Pancreas (tissue), 10 donors: ENCODE measurements around the gene KIF16B. TPM values are rescaled to one million over a fixed set of nuclear protein-coding genes. Genes with fewer than 3 reads are reported as not detected.
A peak's percentile ranks its signal among the peaks of the same experiment; 100 is the strongest.

ENCODE experiments used
- ATAC-seq, 4 donors: fragments of 200-7000 bp; cut with Tn5 transposase; one replicate each; pipeline versions ENCODE4 v1.8.0 to v1.9.1; 2020; ENCODE audit warnings: mild to moderate bottlenecking in 4 of 4, moderate library complexity in 4 of 4
- DNase-seq, 6 donors: peaks; one replicate each; pipeline ENCODE4 v3.0.0-alpha.2; 2020
- FAIRE-seq: peaks from 2 replicates; lab custom pipeline; 2012; peaks lifted over from hg19 to GRCh38; lab: Jason Lieb, UNC
- H3K27ac ChIP-seq, 4 donors: fragments of 200-600 bp; sonication (generic); 1 replicate in 3 of 4; 2 replicates in 1 of 4; pipeline versions ENCODE4 v1.5.0 to v1.8.0; 2020
- H3K27me3 ChIP-seq, 4 donors: fragments of 200-600 bp; one replicate each; pipeline ENCODE4 v1.8.0; 2021
- H3K36me3 ChIP-seq, 3 donors: fragments of 200-600 bp; sonication (generic) in 1 of 3; one replicate each; pipeline versions ENCODE4 v1.5.0 to v1.8.0; 2020 to 2021
- H3K4me1 ChIP-seq, 3 donors: fragments of 200-600 bp; one replicate each; pipeline ENCODE4 v1.8.0; 2021
- H3K4me3 ChIP-seq, 4 donors: fragments of 200-600 bp; sonication (generic) in 2 of 4; one replicate each; pipeline versions ENCODE4 v1.5.0 to v1.8.0; 2020 to 2021
- H3K9me3 ChIP-seq, 4 donors: fragments of 200-600 bp; one replicate each; pipeline ENCODE4 v1.8.0; 2021
- CTCF ChIP-seq, 4 donors: fragments of 200-600 bp; sonication (generic) in 3 of 4; IDR thresholded peaks; one replicate each; pipeline versions ENCODE4 v1.5.0 to v1.8.0; 2021; ENCODE audit warnings: antibody characterized with exemption in 4 of 4
- WGBS, 2 donors: extraction: QIAGEN DNeasy Blood & Tissue Kit; methylation state at CpG; one replicate each; pipeline ENCODE4 v1.1.7; 2013; 5-methylcytosine and 5-hydroxymethylcytosine counted together
- intact Hi-C, 3 donors: fragments of 100-400 bp; cut with DNase I; formaldehyde crosslinking; loops; one replicate each; pipeline versions ENCODE4 v1.11.1 to v1.14.2; 2022
- polyA plus RNA-seq, 2 donors: library from polyadenylated mRNA; stranded (reverse); fragments of 200-250 nt; gene quantifications; one replicate each; pipeline ENCODE4 v1.2.3, GENCODE V29; 2013
- total RNA-seq, 6 donors: library from RNA; stranded (reverse); fragmentation: NEBNext Ultra II Directional in 4 of 6; extraction: Animal tissue kit (Norgen Biotek cat#: 25700) in 4 of 6; gene quantifications; one replicate each; pipeline versions ENCODE4 v1.2.1 to v1.2.4, GENCODE V29; 2021 to 2023
- donor health status: healthy with polysubstance abuse.
- donor health status: DM: no; HTN: no; CAD: no; lungs with moderate emphysema.
- donor health status: DM: no; HTN: no; CAD: no.
- donor health status: control.
- donor health status: control.
- donor health status: Bipolar disorder and iron deficiency.
- donor health status: DM: yes; HTN: yes; CAD: no.
- donor health status: DM: no; HTN: no; CAD: no.
- donor health status: DM: no; HTN: no; CAD: no.
- donor health status: DM: yes; HTN: yes; CAD: no.

KIF16B gene, protein sequence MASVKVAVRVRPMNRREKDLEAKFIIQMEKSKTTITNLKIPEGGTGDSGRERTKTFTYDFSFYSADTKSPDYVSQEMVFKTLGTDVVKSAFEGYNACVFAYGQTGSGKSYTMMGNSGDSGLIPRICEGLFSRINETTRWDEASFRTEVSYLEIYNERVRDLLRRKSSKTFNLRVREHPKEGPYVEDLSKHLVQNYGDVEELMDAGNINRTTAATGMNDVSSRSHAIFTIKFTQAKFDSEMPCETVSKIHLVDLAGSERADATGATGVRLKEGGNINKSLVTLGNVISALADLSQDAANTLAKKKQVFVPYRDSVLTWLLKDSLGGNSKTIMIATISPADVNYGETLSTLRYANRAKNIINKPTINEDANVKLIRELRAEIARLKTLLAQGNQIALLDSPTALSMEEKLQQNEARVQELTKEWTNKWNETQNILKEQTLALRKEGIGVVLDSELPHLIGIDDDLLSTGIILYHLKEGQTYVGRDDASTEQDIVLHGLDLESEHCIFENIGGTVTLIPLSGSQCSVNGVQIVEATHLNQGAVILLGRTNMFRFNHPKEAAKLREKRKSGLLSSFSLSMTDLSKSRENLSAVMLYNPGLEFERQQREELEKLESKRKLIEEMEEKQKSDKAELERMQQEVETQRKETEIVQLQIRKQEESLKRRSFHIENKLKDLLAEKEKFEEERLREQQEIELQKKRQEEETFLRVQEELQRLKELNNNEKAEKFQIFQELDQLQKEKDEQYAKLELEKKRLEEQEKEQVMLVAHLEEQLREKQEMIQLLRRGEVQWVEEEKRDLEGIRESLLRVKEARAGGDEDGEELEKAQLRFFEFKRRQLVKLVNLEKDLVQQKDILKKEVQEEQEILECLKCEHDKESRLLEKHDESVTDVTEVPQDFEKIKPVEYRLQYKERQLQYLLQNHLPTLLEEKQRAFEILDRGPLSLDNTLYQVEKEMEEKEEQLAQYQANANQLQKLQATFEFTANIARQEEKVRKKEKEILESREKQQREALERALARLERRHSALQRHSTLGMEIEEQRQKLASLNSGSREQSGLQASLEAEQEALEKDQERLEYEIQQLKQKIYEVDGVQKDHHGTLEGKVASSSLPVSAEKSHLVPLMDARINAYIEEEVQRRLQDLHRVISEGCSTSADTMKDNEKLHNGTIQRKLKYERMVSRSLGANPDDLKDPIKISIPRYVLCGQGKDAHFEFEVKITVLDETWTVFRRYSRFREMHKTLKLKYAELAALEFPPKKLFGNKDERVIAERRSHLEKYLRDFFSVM (N-terminal part only)
- total RNA-seq: 10 to 100 TPM in 1 of 6 donors, 1 to 10 TPM in 5; 6.8 to 12.2 (median 7.7) TPM
- 1 to 10 TPM; 4.4 to 5.2 TPM for polyA plus RNA-seq

- no peak for TF ChIP-seq CTCF (IDR thresholded peaks at IDR 0.05)
- 5 to 6% methylated on average over 60 to 65 of the region's 65 CpGs for WGBS, 2 donors
- no peak for FAIRE-seq
- Histone ChIP-seq H3K27ac (peak within 1 kb of the TSS; percentile 5 to 83 (median 58)), H3K36me3 (no peaks in the 10 kb centered on the region), H3K4me1 (peaks cover 0 to 23% (median 20%) of the 10 kb centered on the region in 3 donors), H3K27me3 (no peaks in the 10 kb centered on the region), H3K4me3 (peak within 1 kb of the TSS; percentile 63 to 89 (median 85)), H3K9me3 (no peaks in the 10 kb centered on the region)
- intact Hi-C loops: no loop called here
- DNase-seq: peak; percentile 90 to 99 (median 95)
- ATAC-seq: peak; percentile 93 to 97 (median 94)
Measured at GRCh38 chr20:16573001-16573965, at the start of gene KIF16B. Gene KIF16B, minus strand, starts transcription at chr20:16573448. Its CDS starts 173 bp downstream, at chr20:16573275.

DNA sequence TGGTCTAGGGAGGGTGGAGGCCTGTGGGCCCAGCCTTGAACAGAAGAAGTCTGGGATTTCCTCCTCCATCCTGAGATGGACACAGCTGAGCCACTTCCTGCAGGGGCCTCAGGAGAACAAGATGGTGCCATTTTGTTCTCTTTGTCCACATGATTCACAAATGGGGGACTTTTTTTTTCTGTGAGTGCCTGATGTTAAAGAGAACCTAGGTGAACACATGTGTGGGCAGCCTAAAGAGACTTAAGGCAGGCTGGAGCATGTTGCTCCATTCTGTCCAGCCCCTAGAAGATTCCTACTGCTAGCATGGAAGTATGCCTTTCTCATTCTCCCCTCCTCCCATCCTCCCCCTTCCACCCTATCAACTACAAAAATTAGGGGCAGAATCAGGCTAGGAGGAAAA lies 49.3 kb upstream of the KIF16B start:
- ATAC-seq (no peak), FAIRE-seq (no peak), DNase-seq (no peak)
- Histone ChIP-seq H3K9me3 (no peaks in the 10 kb centered on the region), H3K4me3 (no peak overlapping the region), H3K27ac (no peak overlapping the region), H3K36me3 (no peaks in the 10 kb centered on the region), H3K4me1 (no peaks in the 10 kb centered on the region), H3K27me3 (no peaks in the 10 kb centered on the region)
- TF ChIP-seq CTCF (IDR thresholded peaks at IDR 0.05): no peak
- intact Hi-C loops: loop anchor here in 1 of 3 donors (10.0 kb wide), 1 partner anchor 118 kb away; no protein-coding TSS in a partner anchor

GRCh38 chr20:16621435-16622141 lies 48.3 kb upstream of the KIF16B start:
- DNase-seq: no peak
- no peak overlapping the region for H3K27ac ChIP-seq
- H3K4me1 ChIP-seq: no peaks in the 10 kb centered on the region
- no peak for TF ChIP-seq CTCF (IDR thresholded peaks at IDR 0.05)
- H3K9me3 ChIP-seq: no peaks in the 10 kb centered on the region
- no peak for ATAC-seq
- 73 to 75% methylated on average over 7 of the region's 7 CpGs for WGBS, 2 donors
- no peaks in the 10 kb centered on the region for H3K36me3 ChIP-seq
- no peaks in the 10 kb centered on the region for H3K27me3 ChIP-seq
- no peak for FAIRE-seq
- intact Hi-C loops: loop anchor here in 1 of 3 donors (10.0 kb wide), 1 partner anchor 117 kb away; no protein-coding TSS in a partner anchor
- H3K4me3 ChIP-seq: no peak overlapping the region
